GM19452 (cell line): Measurements from ENCODE around the gene CASQ2.

ENCODE experiments used
- ATAC-seq: cut with Tn5 transposase; IDR thresholded peaks from one replicate; pipeline ENCODE4 v1.9.1; 2021; ENCODE audit not compliant: unreplicated experiment

Gene CASQ2

DNA sequence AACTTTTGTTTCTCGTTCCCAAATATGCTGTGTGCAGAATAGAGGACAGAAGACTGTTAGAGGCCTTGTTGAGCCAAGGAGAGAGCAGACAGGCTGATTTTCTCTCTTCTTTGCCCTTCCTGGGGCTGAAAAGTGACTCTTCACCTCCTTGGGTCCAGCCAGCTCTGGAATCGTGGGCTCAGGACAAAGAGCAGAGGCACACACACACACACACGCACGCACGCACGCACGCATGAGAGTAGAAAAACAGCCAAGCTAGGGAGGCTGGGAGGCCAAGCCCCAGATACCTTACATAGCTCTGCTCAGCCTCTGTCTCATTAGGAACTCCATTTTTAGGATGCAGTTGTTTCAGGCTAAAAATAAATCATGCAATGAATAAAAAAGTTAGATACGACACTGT is at the start of gene CASQ2:
Gene CASQ2, minus strand, starts transcription at position 166 of the 400 bp plus-strand sequence. CDS start 173 bp downstream, outside the sequence.
- ATAC-seq, result no peak

DNA sequence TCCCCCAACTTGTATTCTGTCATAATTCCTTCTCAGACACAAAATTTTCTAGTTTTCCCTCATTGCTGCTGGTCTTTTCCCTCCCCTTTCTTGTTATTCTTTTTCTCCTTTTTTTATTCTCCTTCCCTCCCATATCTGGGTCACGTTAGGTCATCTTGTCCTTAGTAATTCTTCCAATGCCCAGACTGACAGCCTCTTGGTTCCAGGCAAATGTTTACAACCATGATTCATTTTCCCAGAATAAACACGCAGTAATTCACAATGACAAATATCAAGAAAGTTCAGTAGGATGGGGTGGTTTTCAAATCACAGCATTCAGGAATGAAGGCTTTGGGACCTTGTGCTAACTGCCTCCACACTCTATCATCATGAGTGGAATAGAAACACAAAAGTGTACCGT is 47.2 kb upstream of the CASQ2 start:
- no peak for ATAC-seq

DNA sequence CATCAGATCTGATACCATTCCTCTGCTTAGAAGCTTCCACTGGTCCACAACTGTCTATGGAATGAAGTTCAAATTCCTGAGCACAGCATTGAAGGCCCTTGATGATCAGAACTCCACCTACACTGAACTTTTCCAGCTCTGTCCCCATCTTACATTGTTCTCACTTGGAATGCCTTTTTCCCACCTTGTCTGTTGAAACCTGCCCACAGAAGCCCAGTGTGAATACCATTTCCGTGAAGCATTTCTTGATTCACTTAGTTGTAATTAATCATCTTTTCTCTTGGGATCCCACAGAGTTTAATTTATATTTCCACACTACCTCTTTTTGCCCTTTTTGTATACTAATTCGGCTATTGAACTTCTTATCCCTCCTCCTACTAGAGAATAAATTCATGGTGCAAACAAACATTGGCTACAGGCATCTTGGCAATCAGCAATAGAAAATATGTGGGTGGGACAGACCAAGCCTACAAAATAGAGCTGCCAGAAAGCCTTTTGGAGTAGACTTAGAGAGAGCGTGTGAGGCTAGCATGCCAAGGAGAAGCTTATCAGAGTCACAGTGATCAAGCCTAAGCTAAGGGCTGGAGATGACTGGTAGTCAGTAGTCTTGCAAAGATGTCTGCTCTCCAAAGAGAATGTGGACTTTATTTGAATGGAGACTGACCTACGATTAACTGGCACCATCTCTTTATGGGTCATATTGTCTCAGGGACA is 46.3 kb upstream of the CASQ2 start:
- no peak for ATAC-seq

DNA sequence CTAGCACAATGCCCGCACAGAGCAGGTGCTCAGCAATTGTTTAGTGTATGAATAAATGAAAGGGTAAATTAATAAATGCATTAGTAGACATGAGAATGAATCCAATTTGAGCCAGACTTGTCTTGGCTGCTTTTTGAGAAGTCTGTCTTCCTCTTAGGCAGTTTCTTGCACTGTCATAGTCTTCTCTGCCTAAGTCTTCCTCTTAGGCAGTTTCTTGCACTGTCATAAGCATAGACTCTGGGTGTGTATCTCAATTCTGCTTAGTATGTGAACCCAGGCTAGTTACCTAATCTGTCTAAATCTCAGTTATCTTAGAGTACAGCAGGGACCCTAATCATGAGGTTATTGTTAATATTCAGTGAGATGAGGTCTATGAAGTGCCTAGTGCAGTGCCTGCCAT is 45.2 kb upstream of the CASQ2 start:
- ATAC-seq, result no peak

DNA sequence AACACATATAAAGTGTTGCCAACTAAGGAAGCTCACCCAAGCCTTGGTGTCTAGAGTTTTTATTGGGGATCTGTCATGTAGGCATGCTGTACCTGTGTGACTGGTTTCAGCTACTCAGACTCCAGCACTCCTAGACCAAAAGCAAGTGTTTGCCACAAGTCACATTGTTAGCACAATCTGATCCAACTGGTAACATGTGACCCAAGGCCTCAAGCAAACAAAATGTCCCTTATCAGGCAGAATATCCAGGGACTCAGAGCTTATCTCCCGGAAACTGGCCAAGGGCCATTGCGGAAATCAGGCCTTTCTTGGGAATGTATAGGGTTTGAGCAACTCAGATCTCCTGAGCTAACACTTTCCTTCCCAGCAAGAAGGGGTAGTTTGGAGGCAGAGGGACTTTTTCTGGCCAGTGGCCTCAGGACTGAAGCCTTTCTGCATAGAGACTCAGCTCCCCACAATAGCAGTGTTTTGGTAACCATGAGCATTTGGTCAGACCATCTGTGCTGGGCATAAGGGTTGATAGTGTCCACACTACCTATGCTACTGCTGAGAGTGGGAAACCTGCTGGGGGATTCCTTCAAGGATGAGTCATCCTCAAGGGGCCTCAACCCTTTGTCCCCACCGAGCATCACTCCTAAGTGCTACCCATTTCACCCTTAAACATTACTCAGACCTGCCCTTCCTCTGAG is 42.8 kb upstream of the CASQ2 start:
- no peak for ATAC-seq

DNA sequence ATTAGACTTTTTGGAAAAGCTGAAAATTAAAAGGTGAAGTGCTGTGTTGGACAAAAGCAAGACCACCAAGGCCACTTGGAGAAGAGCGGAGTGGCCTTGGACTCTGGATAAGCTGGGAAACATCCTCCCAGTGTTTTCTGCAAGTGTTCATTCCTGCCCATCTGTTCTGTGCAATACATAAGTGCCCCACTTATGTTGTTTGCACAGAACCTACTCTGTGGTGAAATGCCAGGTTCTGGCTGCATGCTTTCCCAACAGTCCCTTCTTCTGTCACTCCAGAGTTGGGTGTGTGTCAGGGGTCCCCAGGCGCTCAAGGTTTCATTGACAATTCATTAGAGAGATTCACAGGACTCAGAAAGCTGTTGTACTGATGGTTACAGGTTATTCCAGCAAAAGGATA is 42.1 kb upstream of the CASQ2 start:
- no peak for ATAC-seq

DNA sequence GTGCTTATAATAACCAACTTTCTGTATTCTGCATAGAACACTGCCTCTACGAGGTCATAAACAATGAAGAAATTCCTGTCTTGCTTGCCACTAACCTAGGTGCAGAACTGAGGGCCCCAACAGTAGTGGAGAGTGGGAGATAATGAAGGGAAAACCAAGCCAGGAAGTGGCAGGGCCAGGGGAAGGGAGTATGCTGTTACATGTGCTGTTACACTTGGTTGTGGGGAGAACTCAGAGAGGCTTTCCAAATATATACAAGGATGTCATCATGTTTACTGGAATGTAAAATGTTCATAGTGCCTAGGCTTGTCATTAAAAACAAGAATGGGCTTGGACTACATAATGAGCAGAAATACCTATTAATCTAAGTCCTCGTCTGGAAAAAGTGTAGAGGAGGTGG is 41.3 kb upstream of the CASQ2 start:
- ATAC-seq, result no peak

DNA sequence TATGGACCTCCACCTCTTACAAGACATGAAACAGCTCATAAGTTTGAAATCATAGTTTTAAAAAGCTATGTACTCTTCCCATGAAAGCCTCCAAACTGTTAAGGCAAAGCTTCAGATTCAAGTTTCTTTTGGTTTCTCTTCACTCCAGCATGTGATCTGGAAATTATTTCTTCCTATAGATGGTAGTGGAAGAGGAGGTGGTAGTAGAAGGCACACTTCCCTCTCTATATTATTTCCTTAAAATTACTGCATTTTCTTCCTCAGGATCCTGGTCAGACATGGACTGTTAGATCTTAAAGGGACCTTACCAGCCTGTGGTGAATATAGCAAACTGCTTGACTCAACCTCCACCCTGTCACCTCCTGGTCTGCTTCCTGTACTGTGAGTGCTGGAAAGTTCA is 40.6 kb upstream of the CASQ2 start:
- ATAC-seq, result no peak

DNA sequence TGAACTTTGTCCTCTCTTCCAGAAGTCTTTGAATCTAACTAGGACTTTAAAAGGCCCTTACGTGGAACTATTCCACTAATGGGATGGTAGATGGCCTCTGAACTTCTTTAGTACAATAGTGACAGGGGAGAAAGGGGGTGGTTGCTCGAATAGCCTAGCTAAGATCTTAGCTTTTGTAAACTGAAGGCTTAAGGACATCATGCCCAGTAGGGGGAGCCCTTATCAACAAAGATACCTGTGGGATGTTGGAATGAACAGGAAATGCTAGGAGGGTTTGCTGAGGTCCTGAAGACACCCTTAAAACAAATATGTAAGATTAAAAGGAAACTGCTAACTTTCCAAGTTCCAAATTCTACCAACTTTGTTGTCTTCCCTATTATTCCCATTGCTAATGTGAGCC is 39.2 kb upstream of the CASQ2 start:
- ATAC-seq, result no peak

DNA sequence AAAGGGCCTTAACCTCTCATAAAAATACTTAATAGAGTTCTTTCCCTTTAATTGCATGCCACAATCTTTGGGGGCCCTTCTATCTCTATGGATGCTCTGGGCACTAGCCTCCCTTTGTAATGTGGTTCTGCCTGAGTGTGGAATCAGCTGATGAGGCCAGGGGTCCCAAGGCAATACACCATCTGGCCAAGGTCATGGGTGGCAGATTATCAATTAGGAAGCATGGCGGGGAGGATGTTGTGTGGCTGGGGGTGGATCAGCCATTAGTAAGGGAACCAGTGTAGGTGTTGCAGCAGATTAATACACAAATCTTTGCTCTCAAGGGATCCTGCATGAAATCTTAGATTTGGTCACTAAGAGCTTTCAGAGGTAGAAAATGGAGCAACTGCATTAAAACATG is 37.1 kb upstream of the CASQ2 start:
- ATAC-seq, result no peak

DNA sequence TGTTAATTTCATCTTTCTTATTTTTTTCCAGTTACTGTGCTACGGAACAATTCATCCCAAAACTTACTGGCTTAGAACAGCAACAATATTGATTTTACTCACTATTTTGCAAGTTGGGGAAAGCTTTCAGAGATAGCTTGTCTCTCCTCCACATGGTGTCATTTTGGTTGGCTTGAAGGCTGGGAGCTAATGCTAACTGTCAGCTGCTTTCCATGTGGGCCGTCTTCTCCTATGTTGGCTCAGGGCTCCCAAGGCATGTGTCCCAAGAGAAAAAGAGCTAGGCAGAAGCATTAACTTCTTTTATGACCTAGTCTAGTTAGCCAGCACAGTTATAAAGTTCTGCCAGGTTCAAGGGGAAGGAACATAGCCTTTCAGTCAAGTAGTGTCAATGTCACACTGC is 33.9 kb upstream of the CASQ2 start:
- no peak for ATAC-seq

DNA sequence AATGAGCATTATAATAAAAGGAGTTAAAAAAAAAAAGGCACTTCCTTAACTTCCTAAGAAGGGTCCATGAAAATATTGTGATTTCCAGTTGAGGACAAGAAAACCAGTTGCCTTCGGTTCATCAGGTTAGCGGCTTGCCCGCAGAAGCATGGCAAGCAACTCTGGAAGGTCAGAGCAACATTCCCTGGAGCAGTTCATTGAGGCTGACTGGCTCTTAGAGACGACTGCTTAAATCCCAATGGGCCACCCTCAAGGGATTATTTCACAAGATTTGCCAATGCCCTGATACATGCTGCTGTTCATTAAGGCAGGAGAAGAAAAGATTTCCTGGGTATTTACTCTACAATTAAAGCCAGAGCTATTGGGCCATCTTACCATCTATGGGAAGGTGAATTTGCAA is 29.0 kb upstream of the CASQ2 start:
- no peak for ATAC-seq

DNA sequence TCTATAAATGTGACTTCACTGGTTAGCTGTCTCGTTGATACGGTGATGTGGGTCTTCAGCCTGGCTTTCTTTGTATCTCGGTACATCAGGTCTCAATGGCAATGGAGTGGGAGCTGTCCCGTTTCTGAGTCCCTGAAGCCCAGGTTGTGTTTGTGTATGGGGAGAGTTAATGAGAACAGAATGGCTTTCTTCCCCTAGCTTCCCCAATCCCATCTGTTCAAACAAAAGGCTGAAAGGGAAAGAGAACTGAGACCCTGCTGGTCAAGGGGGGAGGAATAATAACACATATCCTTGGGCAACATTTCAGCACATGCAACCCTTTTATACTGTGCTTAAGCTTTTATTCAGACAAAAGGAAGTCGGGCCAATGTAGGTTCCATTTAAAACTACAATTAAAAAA is 28.4 kb upstream of the CASQ2 start:
- ATAC-seq, result no peak

DNA sequence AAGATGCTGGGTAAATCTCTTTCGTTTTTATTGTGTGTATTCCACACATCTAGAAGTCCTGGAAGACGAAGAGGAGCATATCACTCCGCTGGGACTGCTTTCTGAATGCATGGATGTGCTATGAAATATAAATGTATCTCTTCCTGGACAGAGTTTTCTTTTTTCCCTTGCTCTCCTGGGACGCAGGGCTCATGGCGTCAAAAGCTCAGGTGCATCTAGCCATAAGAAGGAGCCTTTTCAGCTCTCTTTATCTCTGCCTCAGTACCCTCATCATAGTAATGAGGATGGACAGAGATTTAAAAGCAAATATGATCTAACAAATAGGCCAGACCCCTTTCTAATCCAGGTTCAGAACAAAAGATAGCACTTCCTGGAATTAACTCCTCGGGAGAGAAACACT is 27.5 kb upstream of the CASQ2 start:
- no peak for ATAC-seq

DNA sequence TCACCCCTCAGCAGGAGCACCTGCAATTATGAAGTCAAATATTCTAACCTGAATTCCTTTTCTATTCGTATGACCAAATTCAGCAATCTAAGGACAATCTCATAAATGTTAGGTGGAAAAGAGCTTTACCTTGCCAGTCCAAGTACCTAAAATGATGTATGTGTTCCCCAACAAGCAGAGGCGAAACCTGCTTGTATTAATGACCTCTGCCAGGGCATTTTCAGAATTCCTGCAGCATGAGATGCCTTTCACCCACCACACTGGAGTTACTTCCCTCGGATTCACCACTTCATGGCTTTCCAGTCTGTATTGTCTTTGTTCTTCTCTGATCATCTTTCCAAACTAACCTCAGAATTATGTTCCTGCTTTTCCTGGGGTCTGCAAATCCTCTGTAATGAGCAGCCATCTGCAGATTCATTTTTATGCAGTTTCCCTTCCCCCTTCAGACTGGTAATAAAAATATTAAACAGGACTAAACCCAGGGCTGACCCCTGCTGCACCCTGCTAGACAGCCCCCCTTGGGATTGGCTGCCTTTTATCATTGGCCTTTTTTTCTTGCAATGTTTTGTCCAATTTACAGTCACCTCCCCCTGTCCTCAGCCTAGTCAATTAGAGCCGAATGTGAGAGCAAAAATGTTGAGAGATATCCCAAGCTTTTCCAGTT is 26.6 kb upstream of the CASQ2 start:
- ATAC-seq, result no peak

DNA sequence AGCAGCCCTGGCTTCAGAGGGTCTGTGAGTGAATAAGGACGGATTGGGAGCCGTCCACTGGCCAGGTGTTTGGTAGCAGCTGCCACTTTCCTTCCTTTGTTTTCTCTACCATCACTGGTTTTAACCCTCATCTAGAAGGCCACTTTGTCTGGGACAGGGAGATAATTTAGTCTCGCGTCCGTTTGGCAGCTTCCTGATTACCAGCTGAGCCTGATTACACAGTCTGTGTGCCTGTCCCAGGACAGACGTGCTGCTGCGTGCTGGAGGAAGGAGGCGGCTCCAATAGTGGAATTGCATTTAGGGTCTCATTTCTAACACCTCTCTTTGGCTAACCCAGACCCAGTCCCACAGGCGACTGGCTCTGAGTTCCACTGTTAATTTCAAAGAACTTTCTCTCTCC is 24.6 kb upstream of the CASQ2 start:
- no peak for ATAC-seq

DNA sequence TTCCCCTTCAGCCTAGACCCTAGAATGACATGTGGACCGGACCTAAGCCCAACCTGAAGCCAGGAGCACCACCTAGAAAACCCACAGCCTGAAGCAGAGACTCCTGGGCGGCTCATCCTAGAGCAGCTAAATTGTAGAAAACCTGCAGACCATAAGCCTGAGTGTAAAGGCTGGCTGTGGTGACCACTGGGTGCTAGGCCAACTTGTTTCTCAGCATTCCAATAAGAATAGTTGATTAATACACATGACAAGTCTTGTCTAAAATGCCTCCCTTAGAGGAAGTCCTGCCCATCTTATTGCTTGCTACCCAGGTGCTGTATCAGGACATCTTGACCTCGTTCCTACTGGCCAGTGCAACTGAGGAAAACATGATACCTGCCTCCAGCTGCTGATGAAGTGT is 23.3 kb upstream of the CASQ2 start:
- no peak for ATAC-seq

DNA sequence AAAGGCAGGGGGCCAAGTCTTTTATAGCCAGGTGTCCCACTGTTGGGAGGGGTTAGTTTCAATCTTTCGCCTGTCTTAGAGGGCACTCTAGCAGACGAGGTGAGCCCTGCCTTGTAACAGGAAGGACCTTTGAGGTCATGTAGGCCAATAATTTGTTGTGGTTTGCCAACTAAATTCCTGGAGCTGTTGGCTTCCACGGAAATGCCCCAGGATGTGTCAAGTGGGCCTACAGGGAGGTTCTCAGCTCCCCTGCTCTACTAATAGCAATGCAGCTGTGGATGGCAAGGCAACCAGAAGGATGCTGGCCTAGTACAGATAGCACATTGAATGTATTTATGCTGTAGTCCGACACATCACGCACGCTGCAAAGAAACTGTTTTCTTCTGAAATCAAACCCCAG is 22.3 kb upstream of the CASQ2 start:
- ATAC-seq, result no peak

DNA sequence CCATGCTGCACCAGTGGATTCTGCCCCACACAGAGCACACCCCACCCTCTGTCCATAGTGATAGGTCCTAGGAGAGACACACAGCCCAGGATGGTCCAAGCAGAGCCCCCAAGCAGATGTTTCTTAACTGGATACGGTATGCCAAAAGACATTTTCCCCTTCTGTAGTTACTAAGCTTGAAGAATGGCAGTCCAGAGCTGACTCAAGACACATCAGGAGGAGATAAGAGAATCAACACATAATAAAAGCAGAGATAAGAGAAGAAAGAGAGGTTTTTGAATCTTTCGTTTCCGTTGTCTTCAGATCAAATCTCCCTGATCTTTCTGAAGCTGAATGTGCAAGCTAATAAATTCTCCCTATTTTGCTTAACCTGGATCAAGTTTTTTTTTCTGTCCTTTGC is 21.8 kb upstream of the CASQ2 start:
- no peak for ATAC-seq

DNA sequence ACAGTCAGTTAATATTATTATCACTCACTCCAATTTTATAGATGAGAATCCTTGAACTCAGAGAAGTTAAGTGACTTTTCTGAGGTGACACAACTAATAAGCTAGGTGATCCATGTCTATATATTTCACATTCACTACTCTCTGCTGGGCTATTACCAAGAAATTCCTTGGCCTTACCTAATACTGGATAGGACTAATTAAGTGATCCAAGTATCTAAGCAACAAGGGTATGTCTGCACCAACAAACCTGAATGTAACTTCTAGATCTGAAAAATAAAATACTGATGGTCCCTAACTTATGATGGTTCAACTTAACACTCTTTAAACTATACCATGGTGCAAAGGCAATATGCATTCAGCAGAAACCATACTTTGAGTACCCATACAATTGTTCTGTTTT is 14.8 kb upstream of the CASQ2 start:
- ATAC-seq, result no peak

DNA sequence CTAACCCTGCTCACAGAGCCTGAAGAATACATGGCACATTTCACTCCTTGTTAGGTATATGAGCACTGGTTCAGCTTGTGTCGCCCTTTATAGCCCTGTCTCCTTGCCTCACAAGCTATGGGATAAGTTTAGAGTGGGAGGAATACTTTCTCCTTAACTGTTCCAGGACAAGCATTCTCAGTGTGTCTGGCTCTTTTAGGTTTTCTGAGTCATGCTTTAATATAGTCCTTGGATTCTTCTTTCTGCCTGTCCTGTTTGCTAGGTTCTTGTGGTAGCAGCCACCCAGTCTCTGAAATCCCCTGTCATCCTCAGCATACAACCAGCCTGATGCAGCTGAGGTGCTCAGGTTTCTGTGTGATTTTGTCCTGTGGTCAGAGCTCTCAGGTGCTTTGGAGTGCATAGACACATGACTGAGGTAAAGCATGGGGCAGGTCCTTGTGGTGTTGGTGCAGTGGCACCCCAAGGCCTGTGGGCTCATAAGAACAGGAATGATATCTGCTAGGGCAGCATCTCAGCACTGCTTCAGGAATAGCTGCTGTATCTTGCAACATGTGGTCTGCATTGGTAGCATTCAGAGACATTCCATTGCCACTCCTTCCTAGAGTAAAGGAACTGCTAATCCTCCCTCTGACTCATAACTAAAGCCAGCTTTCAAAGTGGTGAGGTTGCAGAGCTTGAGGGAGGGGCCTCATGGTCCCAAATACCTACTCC is 14.2 kb upstream of the CASQ2 start:
- ATAC-seq, result no peak

DNA sequence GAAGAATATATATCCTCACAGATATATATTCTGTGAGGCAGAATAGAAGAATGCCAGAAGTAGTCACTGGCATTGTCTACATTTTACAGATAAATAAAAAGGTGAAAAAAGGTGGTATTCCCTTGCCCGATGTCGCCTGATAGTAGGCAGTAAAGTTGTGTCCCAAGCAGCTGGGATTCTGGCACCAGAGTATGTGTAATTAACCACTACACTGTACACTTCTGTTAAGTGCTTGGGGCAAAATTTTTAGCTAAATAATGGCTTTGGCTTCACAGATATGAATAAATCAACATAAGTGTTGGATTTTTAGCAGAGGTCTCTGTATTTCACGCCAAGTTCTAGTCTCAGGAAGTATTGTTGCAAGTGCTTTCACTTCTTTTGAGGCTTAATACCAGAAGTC is 13.3 kb upstream of the CASQ2 start:
- no peak for ATAC-seq
